Activated naive CD4-positive, alpha-beta T cell treated with anti-CD3 and anti-CD28 coated beads for 36 hours (primary cell): ENCODE data around the gene OR4N5. TPM values are rescaled to one million over a fixed set of nuclear protein-coding genes. Genes with fewer than 3 reads are reported as not detected.
"Not testable (repeated sequence)": the region's sequence is repeated elsewhere in the genome, so short reads cannot be mapped to it uniquely, and the experiment has no call there.

ENCODE experiments used
- CTCF ChIA-PET: fragments of 350-600 bp; sonication (Branson Sonifier 250); formaldehyde crosslinking; loops from one replicate; lab custom pipeline; 2021; ENCODE audit warnings: antibody characterized with exemption; lab: Charles Lee
- DNase-seq: peaks from one replicate; pipeline ENCODE4 v3.0.0-alpha.2; 2020
- H3K27ac Mint-ChIP-seq: one replicate; pipeline ENCODE4 v1.8.0; 2021; ENCODE audit warnings: mild to moderate bottlenecking, mixed read lengths
- H3K27me3 Mint-ChIP-seq: one replicate; pipeline ENCODE4 v1.8.0; 2021; ENCODE audit warnings: low read depth, mixed read lengths
- H3K36me3 Mint-ChIP-seq: one replicate; pipeline ENCODE4 v1.8.0; 2021; ENCODE audit warnings: low read depth, mixed read lengths
- H3K4me1 Mint-ChIP-seq: one replicate; pipeline ENCODE4 v1.8.0; 2021; ENCODE audit warnings: low read depth, mixed read lengths
- H3K4me3 Mint-ChIP-seq: one replicate; pipeline ENCODE4 v1.8.0; 2021; ENCODE audit warnings: mild to moderate bottlenecking, moderate library complexity, mixed read lengths
- H3K9me3 Mint-ChIP-seq: one replicate; pipeline ENCODE4 v1.8.0; 2021; ENCODE audit warnings: mixed read lengths
- intact Hi-C: fragments of 100-400 bp; cut with micrococcal nuclease; formaldehyde crosslinking; loops from one replicate; pipeline ENCODE4 v1.15.1; 2023
- total RNA-seq, 2 experiments: library from RNA; stranded (reverse); gene quantifications; one replicate each; pipeline ENCODE4 v1.2.3, GENCODE V29; 2021

The OR4N5 gene
- not detected for total RNA-seq

- Mint-ChIP-seq H3K36me3 (no peaks in the 10 kb centered on the region), H3K4me3 (no peak within 1 kb of the TSS), H3K4me1 (no peaks in the 10 kb centered on the region), H3K9me3 (no peaks in the 10 kb centered on the region), H3K27me3 (peaks cover 10% of the 10 kb centered on the region), H3K27ac (no peak within 1 kb of the TSS)
- CTCF ChIA-PET: interaction anchor here (0.5 kb wide), 1 partner anchor 77 kb away, joined by 3 read pairs; no protein-coding TSS in a partner anchor
- intact Hi-C loops: no loop called here
- DNase-seq: no peak
These were observed at the start of gene OR4N5 for GRCh38 chr14:20138520-20138919. TSS of gene OR4N5 (plus strand) at chr14:20138820. CDS start at chr14:20143736, 4,916 bp downstream.

- Mint-ChIP-seq H3K9me3 (no peaks in the 10 kb centered on the region), H3K4me3 (no peak overlapping the region), H3K4me1 (no peaks in the 10 kb centered on the region), H3K27ac (no peak overlapping the region), H3K36me3 (no peaks in the 10 kb centered on the region), H3K27me3 (no peaks in the 10 kb centered on the region)
- no peak for DNase-seq
- CTCF ChIA-PET: interaction anchor here (0.6 kb wide), 1 partner anchor 88 kb away, joined by 3 read pairs; no protein-coding TSS in a partner anchor
- intact Hi-C loops: no loop called here
These were observed 46.6 kb upstream of the OR4N5 start for GRCh38 chr14:20092050-20092449.

- no peak for DNase-seq
- intact Hi-C loops: no loop called here
- Mint-ChIP-seq H3K36me3 (no peaks in the 10 kb centered on the region), H3K4me1 (no peaks in the 10 kb centered on the region), H3K9me3 (no peaks in the 10 kb centered on the region), H3K27ac (no peak overlapping the region), H3K27me3 (no peaks in the 10 kb centered on the region), H3K4me3 (no peak overlapping the region)
- CTCF ChIA-PET: no interaction called here
These were observed 45.2 kb upstream of the OR4N5 start for GRCh38 chr14:20093442-20093841.

- DNase-seq, H3K4me1 Mint-ChIP-seq, H3K27ac Mint-ChIP-seq, intact Hi-C loops, H3K27me3 Mint-ChIP-seq, H3K36me3 Mint-ChIP-seq, CTCF ChIA-PET, H3K9me3 Mint-ChIP-seq, H3K4me3 Mint-ChIP-seq: not testable (repeated sequence)
These were observed 39.5 kb upstream of the OR4N5 start for GRCh38 chr14:20098926-20099770.

- H3K27me3 Mint-ChIP-seq: peaks cover 3% of the 10 kb centered on the region
- no peaks in the 10 kb centered on the region for H3K4me1 Mint-ChIP-seq
- CTCF ChIA-PET: no interaction called here
- DNase-seq: no peak
- no peaks in the 10 kb centered on the region for H3K36me3 Mint-ChIP-seq
- intact Hi-C loops: no loop called here
- no peak within 1 kb of the TSS for H3K27ac Mint-ChIP-seq
- H3K9me3 Mint-ChIP-seq: peaks cover 1% of the 10 kb centered on the region
- no peak within 1 kb of the TSS for H3K4me3 Mint-ChIP-seq
These were observed 28.2 kb upstream of the OR4N5 start, which contains the start of gene OR4K17 for GRCh38 chr14:20110438-20110837. TSS of gene OR4K17 (plus strand) at chr14:20110739. CDS start at chr14:20117500, 6,761 bp downstream.

- Mint-ChIP-seq H3K36me3 (no peaks in the 10 kb centered on the region), H3K27me3 (no peaks in the 10 kb centered on the region), H3K4me1 (no peaks in the 10 kb centered on the region), H3K4me3 (no peak overlapping the region), H3K27ac (no peak overlapping the region), H3K9me3 (no peaks in the 10 kb centered on the region)
- intact Hi-C loops: no loop called here
- no peak for DNase-seq
- CTCF ChIA-PET: no interaction called here
These were observed 26.3 kb upstream of the OR4N5 start for GRCh38 chr14:20112321-20112720.

GRCh38 chr14:20116748-20117147 is 21.9 kb upstream of the OR4N5 start:
- intact Hi-C loops: no loop called here
- no peak overlapping the region for H3K4me3 Mint-ChIP-seq
- H3K36me3 Mint-ChIP-seq: no peaks in the 10 kb centered on the region
- CTCF ChIA-PET: no interaction called here
- no peaks in the 10 kb centered on the region for H3K4me1 Mint-ChIP-seq
- H3K9me3 Mint-ChIP-seq: peaks cover 11% of the 10 kb centered on the region
- H3K27ac Mint-ChIP-seq: no peak overlapping the region
- peaks cover 15% of the 10 kb centered on the region for H3K27me3 Mint-ChIP-seq
- DNase-seq: no peak

- intact Hi-C loops: no loop called here
- H3K4me3 Mint-ChIP-seq: no peak overlapping the region
- no peak for DNase-seq
- peaks cover 19% of the 10 kb centered on the region for H3K27me3 Mint-ChIP-seq
- H3K27ac Mint-ChIP-seq: no peak overlapping the region
- H3K9me3 Mint-ChIP-seq: peaks cover 11% of the 10 kb centered on the region
- H3K4me1 Mint-ChIP-seq: no peaks in the 10 kb centered on the region
- CTCF ChIA-PET: no interaction called here
- no peaks in the 10 kb centered on the region for H3K36me3 Mint-ChIP-seq
These were observed 19.8 kb upstream of the OR4N5 start for GRCh38 chr14:20118795-20119194.

- H3K36me3 Mint-ChIP-seq: no peaks in the 10 kb centered on the region
- intact Hi-C loops: no loop called here
- no peak for DNase-seq
- CTCF ChIA-PET: no interaction called here
- no peak overlapping the region for H3K27ac Mint-ChIP-seq
- no peaks in the 10 kb centered on the region for H3K9me3 Mint-ChIP-seq
- H3K4me3 Mint-ChIP-seq: no peak overlapping the region
- H3K4me1 Mint-ChIP-seq: no peaks in the 10 kb centered on the region
- no peaks in the 10 kb centered on the region for H3K27me3 Mint-ChIP-seq
These were observed 5.3 kb downstream of the OR4N5 start for GRCh38 chr14:20143911-20144310.

- no peaks in the 10 kb centered on the region for H3K9me3 Mint-ChIP-seq
- CTCF ChIA-PET: no interaction called here
- peaks cover 5% of the 10 kb centered on the region for H3K27me3 Mint-ChIP-seq
- no peak overlapping the region for H3K4me3 Mint-ChIP-seq
- H3K27ac Mint-ChIP-seq: no peak overlapping the region
- intact Hi-C loops: no loop called here
- no peaks in the 10 kb centered on the region for H3K36me3 Mint-ChIP-seq
- no peaks in the 10 kb centered on the region for H3K4me1 Mint-ChIP-seq
- DNase-seq: no peak
These were observed 6.2 kb downstream of the OR4N5 start for GRCh38 chr14:20144820-20145219.

- DNase-seq: no peak
- no peak overlapping the region for H3K27ac Mint-ChIP-seq
- H3K27me3 Mint-ChIP-seq: peaks cover 8% of the 10 kb centered on the region
- no peak overlapping the region for H3K4me3 Mint-ChIP-seq
- H3K9me3 Mint-ChIP-seq: peaks cover 21% of the 10 kb centered on the region
- CTCF ChIA-PET: no interaction called here
- H3K4me1 Mint-ChIP-seq: no peaks in the 10 kb centered on the region
- H3K36me3 Mint-ChIP-seq: peaks cover 2% of the 10 kb centered on the region
- intact Hi-C loops: no loop called here
These were observed 25.8 kb downstream of the OR4N5 start for GRCh38 chr14:20164462-20164861.

GRCh38 chr14:20167091-20167490 is 28.5 kb downstream of the OR4N5 start:
- Mint-ChIP-seq H3K9me3 (peaks cover 21% of the 10 kb centered on the region), H3K36me3 (peaks cover 2% of the 10 kb centered on the region), H3K27ac (no peak overlapping the region), H3K27me3 (peaks cover 11% of the 10 kb centered on the region), H3K4me3 (no peak overlapping the region), H3K4me1 (no peaks in the 10 kb centered on the region)
- CTCF ChIA-PET: no interaction called here
- no peak for DNase-seq
- intact Hi-C loops: no loop called here

GRCh38 chr14:20169852-20170251 is 31.2 kb downstream of the OR4N5 start:
- intact Hi-C loops: loop anchor here (5.0 kb wide), 1 partner anchor 143 kb away; no protein-coding TSS in a partner anchor
- CTCF ChIA-PET, H3K4me3 Mint-ChIP-seq, DNase-seq, H3K27me3 Mint-ChIP-seq, H3K36me3 Mint-ChIP-seq, H3K27ac Mint-ChIP-seq, H3K4me1 Mint-ChIP-seq: not testable (repeated sequence)
- peaks cover 12% of the 10 kb centered on the region for H3K9me3 Mint-ChIP-seq
